Right lobe of liver (tissue), 4 donors: ENCODE data around the gene PIH1D2.

ENCODE experiments used
- POLR2A ChIP-seq: fragments of 450-650 bp; IDR thresholded peaks from one replicate; pipeline ENCODE4 v1.6.1; 2017; ENCODE audit warnings: antibody characterized with exemption, mild to moderate bottlenecking
- TF ChIP-seq, protein P1 (sequence below), 4 donors: fragments of 200-600 bp in 3 of 4; fragments of 450-650 bp in 1 of 4; IDR thresholded peaks; one replicate each; pipeline versions ENCODE4 v1.5.1 to v1.8.0; 2016 to 2022; ENCODE audit warnings: antibody characterized with exemption in 4 of 4, mild to moderate bottlenecking in 2 of 4
- donor health status: DM: no; HTN: no; CAD: no.
- donor health status: DM: no; HTN: no; CAD: no.
- donor health status: DM: no; HTN: yes; CAD: no.

DNA sequence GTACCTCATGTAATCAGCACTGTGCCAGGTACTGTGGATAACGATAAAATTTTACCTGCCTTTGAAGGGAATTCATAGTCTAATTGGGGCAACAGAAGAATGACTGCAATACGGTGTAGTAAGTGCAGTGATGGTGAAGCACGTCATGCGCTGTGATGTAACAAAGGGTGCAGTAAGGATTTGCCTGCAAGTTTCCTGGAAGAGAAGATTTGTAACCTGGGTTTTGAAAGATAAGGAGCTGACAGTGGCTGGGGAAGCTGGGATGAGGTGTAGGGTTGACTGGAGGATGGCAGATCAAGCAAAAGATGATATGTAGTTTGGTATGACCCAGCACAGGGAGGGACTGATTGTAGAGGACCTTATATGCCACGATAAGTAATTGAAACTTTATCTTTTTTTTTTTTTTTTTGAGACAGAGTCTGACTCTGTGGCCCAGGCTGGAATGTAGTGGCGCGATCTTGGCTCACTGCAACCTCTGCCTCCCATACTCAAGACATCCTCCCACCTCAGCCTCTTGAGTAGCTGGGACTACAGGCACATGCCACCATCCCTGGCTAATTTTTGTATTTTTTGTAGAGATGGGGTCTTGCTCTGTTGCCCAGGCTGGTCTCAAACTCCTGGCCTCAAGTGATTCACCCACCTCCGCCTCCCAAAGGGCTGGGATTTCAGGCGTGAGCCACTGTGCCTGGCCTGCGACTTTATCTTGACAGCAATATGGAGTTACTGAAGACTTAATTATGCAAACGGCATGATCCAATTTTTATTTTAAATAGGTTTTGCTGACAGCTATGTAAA lies 24.1 kb upstream of the PIH1D2 start:
- TF ChIP-seq, protein P1, sequence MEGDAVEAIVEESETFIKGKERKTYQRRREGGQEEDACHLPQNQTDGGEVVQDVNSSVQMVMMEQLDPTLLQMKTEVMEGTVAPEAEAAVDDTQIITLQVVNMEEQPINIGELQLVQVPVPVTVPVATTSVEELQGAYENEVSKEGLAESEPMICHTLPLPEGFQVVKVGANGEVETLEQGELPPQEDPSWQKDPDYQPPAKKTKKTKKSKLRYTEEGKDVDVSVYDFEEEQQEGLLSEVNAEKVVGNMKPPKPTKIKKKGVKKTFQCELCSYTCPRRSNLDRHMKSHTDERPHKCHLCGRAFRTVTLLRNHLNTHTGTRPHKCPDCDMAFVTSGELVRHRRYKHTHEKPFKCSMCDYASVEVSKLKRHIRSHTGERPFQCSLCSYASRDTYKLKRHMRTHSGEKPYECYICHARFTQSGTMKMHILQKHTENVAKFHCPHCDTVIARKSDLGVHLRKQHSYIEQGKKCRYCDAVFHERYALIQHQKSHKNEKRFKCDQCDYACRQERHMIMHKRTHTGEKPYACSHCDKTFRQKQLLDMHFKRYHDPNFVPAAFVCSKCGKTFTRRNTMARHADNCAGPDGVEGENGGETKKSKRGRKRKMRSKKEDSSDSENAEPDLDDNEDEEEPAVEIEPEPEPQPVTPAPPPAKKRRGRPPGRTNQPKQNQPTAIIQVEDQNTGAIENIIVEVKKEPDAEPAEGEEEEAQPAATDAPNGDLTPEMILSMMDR (IDR thresholded peaks at IDR 0.05): no peak
- TF ChIP-seq POLR2A: no peak
